B cell (primary cell): ENCODE results near the gene RIMS3.

Experiments
- CTCF ChIP-seq: fragments of 200-600 bp; IDR thresholded peaks from one replicate; pipeline ENCODE4 v1.8.0; 2022; ENCODE audit warnings: antibody characterized with exemption, mild to moderate bottlenecking
- EZH2 ChIP-seq: IDR thresholded peaks from 2 replicates; pipeline ENCODE4 v1.6.1; 2012; ENCODE audit warnings: borderline replicate concordance, low read depth, mild to moderate bottlenecking, moderate library complexity, low read length; ENCODE audit not compliant: insufficient read depth, poor library complexity, severe bottlenecking

DNA sequence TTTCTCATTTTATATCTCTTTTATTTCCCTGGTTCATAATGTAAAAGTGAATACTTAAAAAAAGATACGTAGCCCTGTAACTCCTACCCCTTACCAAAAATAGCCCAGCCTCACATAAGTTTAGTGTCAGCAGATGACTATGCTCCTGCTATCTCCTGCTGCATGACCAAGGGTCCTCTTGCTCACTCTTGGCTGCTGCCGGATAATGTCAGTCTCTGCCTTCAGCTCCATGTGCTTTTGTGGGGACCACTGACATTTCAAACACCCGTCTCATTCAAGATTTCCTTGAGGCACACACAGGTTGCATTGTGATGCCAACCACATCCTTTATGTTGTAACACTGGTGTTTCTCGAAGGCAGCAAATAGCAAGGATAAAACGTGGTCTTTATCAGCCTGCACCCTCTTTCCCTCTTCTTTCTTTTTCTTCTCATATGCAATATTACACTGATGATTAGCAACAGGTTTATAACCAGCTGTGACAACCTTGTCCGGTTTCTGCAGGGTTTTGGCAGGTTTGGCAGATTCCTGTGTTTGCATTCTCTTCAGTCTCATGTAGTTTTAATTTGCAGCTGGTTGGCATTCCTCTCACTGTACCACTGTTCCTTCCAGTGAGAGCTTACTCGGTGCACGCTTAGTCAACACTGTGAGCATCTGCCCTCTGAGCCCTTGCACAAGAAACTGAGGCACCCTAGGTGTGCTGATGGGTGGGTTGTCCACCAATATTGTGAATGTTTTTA lies 71.9 kb downstream of the RIMS3 start:
- TF ChIP-seq EZH2 (no peak), CTCF (no peak)
